Neuronal stem cell (in vitro differentiated cells): Measurements from ENCODE around the gene PPL.

ENCODE experiments used
- DNase-seq: peaks from one replicate; pipeline ENCODE4 v3.0.0-alpha.2; 2013; ENCODE audit warnings: low spot score
- H2AFZ ChIP-seq: one replicate; pipeline ENCODE4 v1.6.1; 2013; ENCODE audit warnings: mild to moderate bottlenecking, low read length, inconsistent platforms
- H2AK5ac ChIP-seq: 2 replicates; pipeline ENCODE4 v1.6.1; 2013; ENCODE audit warnings: low read depth, mild to moderate bottlenecking, inconsistent platforms, low read length, moderate library complexity, mixed read lengths
- H2BK120ac ChIP-seq: 2 replicates; pipeline ENCODE4 v1.6.1; 2013; ENCODE audit warnings: low read depth, mild to moderate bottlenecking, inconsistent platforms, low read length, moderate library complexity, mixed read lengths
- H2BK12ac ChIP-seq: one replicate; pipeline ENCODE4 v1.6.1; 2013; ENCODE audit warnings: low read length, inconsistent platforms
- H2BK15ac ChIP-seq: 2 replicates; pipeline ENCODE4 v1.6.1; 2013; ENCODE audit warnings: mild to moderate bottlenecking, low read length, inconsistent platforms, mixed read lengths
- H2BK5ac ChIP-seq: one replicate; pipeline ENCODE4 v1.6.1; 2013; ENCODE audit warnings: inconsistent platforms, mild to moderate bottlenecking, low read length, moderate library complexity
- H3K14ac ChIP-seq: one replicate; pipeline ENCODE4 v1.6.1; 2013; ENCODE audit warnings: low read length, inconsistent platforms
- H3K18ac ChIP-seq: 2 replicates; pipeline ENCODE4 v1.6.1; 2013; ENCODE audit warnings: low read length, inconsistent platforms
- H3K23ac ChIP-seq: 2 replicates; pipeline ENCODE4 v1.6.1; 2013; ENCODE audit warnings: low read depth, mild to moderate bottlenecking, mixed read lengths, low read length, inconsistent platforms; ENCODE audit not compliant: poor library complexity
- H3K27ac ChIP-seq: replicated peaks from 3 replicates; pipeline ENCODE4 v1.5.1; 2013; ENCODE audit warnings: low read length, inconsistent platforms
- H3K27me3 ChIP-seq, 3 experiments: 2 replicates each; pipeline ENCODE4 v1.6.1; 2013; ENCODE audit warnings: low read length in 3 of 3, mild to moderate bottlenecking in 2 of 3, inconsistent platforms in 1 of 3, low read depth in 1 of 3, mixed read lengths in 1 of 3, moderate library complexity in 1 of 3; ENCODE audit not compliant: control insufficient read depth in 3 of 3, insufficient read depth in 3 of 3
- H3K36me3 ChIP-seq, 2 donors: replicated peaks in 1 of 2; 2 replicates each; pipeline ENCODE4 v1.6.1; 2013; ENCODE audit warnings: low read length in 2 of 2; ENCODE audit not compliant: control insufficient read depth in 2 of 2, insufficient read depth in 2 of 2
- H3K4ac ChIP-seq: 2 replicates; pipeline ENCODE4 v1.6.1; 2013; ENCODE audit warnings: inconsistent platforms, mild to moderate bottlenecking, low read length, moderate library complexity
- H3K4me1 ChIP-seq, 2 donors: 1 replicate in 1 of 2; 2 replicates in 1 of 2; pipeline ENCODE4 v1.6.1; 2013; ENCODE audit warnings: low read length in 2 of 2, low read depth in 1 of 2; ENCODE audit not compliant: control insufficient read depth in 2 of 2, insufficient read depth in 1 of 2
- H3K4me2 ChIP-seq: one replicate; pipeline ENCODE4 v1.6.1; 2013; ENCODE audit warnings: mild to moderate bottlenecking, low read length, inconsistent platforms; ENCODE audit not compliant: insufficient read depth, poor library complexity, severe bottlenecking
- H3K4me3 ChIP-seq, 2 donors: 2 replicates each; pipeline ENCODE4 v1.5.1; 2013; ENCODE audit warnings: low read length in 2 of 2, mild to moderate bottlenecking in 2 of 2, inconsistent platforms in 1 of 2, moderate library complexity in 1 of 2
- H3K79me1 ChIP-seq: one replicate; pipeline ENCODE4 v1.6.1; 2013; ENCODE audit warnings: low read depth, mild to moderate bottlenecking, inconsistent platforms, low read length, moderate library complexity
- H3K9ac ChIP-seq: one replicate; pipeline ENCODE4 v1.6.1; 2013; ENCODE audit warnings: mild to moderate bottlenecking, low read depth, low read length, inconsistent platforms; ENCODE audit not compliant: poor library complexity
- H3K9me3 ChIP-seq, 2 donors: replicated peaks in 1 of 2; 2 replicates each; pipeline versions ENCODE3 to v1.6.1; 2013; ENCODE audit warnings: low read length in 2 of 2, mild to moderate bottlenecking in 2 of 2, inconsistent platforms in 1 of 2, low read depth in 1 of 2, mixed read lengths in 1 of 2, moderate library complexity in 1 of 2; ENCODE audit not compliant: control insufficient read depth in 2 of 2, insufficient read depth in 1 of 2
- H4K8ac ChIP-seq: one replicate; pipeline ENCODE4 v1.6.1; 2013; ENCODE audit warnings: low read depth, mild to moderate bottlenecking, inconsistent platforms, low read length, moderate library complexity
- H4K91ac ChIP-seq: one replicate; pipeline ENCODE4 v1.6.1; 2013; ENCODE audit warnings: low read length, low read depth, mild to moderate bottlenecking, inconsistent platforms; ENCODE audit not compliant: poor library complexity
- WGBS, 2 donors: extraction: QIAGEN DNeasy Blood & Tissue Kit; methylation state at CpG; one replicate each; pipeline ENCODE4 v1.1.7; 2013; ENCODE audit warnings: missing lambda C conversion rate in 2 of 2, mixed read lengths in 1 of 2; ENCODE audit not compliant: insufficient read length in 2 of 2, insufficient replicate concordance in 1 of 2; ENCODE audit errors: extremely low coverage in 2 of 2; 5-methylcytosine and 5-hydroxymethylcytosine counted together

Gene PPL

GRCh38 chr16:4833584-4833983, 103.4 kb downstream of the PPL start:
- no peak overlapping the region for H3K4ac ChIP-seq
- H2BK120ac ChIP-seq, result no peak overlapping the region
- H3K4me1 ChIP-seq, result no peaks in the 10 kb centered on the region
- H3K4me2 ChIP-seq, result no peak overlapping the region
- no peak overlapping the region for H2AFZ ChIP-seq
- peaks cover 3% of the 10 kb centered on the region for H3K79me1 ChIP-seq
- no peak for DNase-seq
- no peak overlapping the region for H2BK15ac ChIP-seq
- no peak overlapping the region for H3K4me3 ChIP-seq
- H3K9ac ChIP-seq, result no peak overlapping the region
- H2AK5ac ChIP-seq, result no peak overlapping the region
- no peak overlapping the region for H3K27ac ChIP-seq
- no peak overlapping the region for H4K8ac ChIP-seq
- H3K27me3 ChIP-seq, result no peaks in the 10 kb centered on the region
- H4K91ac ChIP-seq, result no peak overlapping the region
- no CpG with 5 or more reads among the region's 1 CpG for WGBS, 2 donors
- peaks cover 0 to 1% of the 10 kb centered on the region in 2 donors for H3K9me3 ChIP-seq
- peaks cover 50 to 95% of the 10 kb centered on the region in 2 donors for H3K36me3 ChIP-seq
- no peak overlapping the region for H3K14ac ChIP-seq
- no peak overlapping the region for H2BK5ac ChIP-seq
- no peak overlapping the region for H2BK12ac ChIP-seq
- no peak overlapping the region for H3K23ac ChIP-seq
- H3K18ac ChIP-seq, result no peak overlapping the region

- H2BK15ac ChIP-seq, result no peak overlapping the region
- H3K9me3 ChIP-seq, result peaks cover 0 to 1% of the 10 kb centered on the region in 2 donors
- no peak overlapping the region for H3K9ac ChIP-seq
- no peak overlapping the region for H4K91ac ChIP-seq
- H3K23ac ChIP-seq, result no peak overlapping the region
- no peak overlapping the region for H2BK12ac ChIP-seq
- H3K27me3 ChIP-seq, result no peaks in the 10 kb centered on the region
- no peak overlapping the region for H2BK5ac ChIP-seq
- no peak overlapping the region for H3K4ac ChIP-seq
- WGBS, 2 donors, result no CpG with 5 or more reads among the region's 6 CpGs
- H3K18ac ChIP-seq, result no peak overlapping the region
- H3K27ac ChIP-seq, result no peak overlapping the region
- peaks cover 49 to 93% of the 10 kb centered on the region in 2 donors for H3K36me3 ChIP-seq
- H3K4me1 ChIP-seq, result no peaks in the 10 kb centered on the region
- DNase-seq, result no peak
- no peak overlapping the region for H2AK5ac ChIP-seq
- no peak overlapping the region for H3K4me2 ChIP-seq
- no peak overlapping the region for H2AFZ ChIP-seq
- no peak overlapping the region for H2BK120ac ChIP-seq
- peaks cover 3% of the 10 kb centered on the region for H3K79me1 ChIP-seq
- H3K14ac ChIP-seq, result no peak overlapping the region
- no peak overlapping the region for H3K4me3 ChIP-seq
- no peak overlapping the region for H4K8ac ChIP-seq
Observed at GRCh38 chr16:4832698-4833343, 104.1 kb downstream of the PPL start.
